Measurements from ENCODE around the gene TIMM50.

TIMM50 gene

DNA sequence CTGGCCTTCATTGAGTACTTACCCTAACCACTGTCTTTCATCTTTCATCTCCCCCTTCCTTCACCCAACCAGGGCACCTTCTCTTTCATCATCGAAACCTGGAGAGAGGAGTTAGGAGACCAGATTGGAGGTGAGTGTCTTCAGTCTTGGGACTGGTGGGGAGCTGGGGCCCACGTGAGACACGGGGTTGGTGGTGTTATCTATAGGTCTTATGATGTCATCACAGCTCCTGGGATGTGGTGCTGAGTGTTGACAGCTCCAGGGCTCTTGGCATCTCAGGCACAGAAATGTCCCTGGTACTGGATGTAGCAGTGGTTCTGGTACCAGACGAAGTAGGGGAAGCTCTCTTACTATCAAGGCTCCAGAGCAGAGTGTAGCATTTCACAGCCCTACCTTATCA is 19.9 kb downstream of the TIMM50 start:
- DNase-seq (ENCODE audit: low spot score) = no peak

DNA sequence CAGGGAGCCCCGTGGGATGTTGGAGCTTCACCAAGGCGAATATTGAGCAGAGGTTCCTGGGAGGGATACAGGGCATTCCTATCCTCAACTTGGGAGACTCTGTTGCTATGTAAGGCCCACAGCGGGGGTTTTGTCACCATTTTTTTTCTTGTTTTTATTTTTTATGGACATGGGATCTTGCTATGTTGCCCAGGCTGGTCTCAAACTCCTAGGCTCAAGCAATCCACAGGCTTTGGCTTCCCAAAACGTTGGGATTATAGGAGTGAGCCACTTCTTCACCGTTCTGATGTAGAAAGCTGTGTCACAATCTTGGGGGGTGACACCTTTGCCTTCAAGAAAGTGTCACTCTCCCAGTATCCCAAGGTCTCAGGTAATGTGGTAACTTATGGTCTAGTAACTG is 20.7 kb downstream of the TIMM50 start:
- DNase-seq (ENCODE audit: low spot score) = no peak

DNA sequence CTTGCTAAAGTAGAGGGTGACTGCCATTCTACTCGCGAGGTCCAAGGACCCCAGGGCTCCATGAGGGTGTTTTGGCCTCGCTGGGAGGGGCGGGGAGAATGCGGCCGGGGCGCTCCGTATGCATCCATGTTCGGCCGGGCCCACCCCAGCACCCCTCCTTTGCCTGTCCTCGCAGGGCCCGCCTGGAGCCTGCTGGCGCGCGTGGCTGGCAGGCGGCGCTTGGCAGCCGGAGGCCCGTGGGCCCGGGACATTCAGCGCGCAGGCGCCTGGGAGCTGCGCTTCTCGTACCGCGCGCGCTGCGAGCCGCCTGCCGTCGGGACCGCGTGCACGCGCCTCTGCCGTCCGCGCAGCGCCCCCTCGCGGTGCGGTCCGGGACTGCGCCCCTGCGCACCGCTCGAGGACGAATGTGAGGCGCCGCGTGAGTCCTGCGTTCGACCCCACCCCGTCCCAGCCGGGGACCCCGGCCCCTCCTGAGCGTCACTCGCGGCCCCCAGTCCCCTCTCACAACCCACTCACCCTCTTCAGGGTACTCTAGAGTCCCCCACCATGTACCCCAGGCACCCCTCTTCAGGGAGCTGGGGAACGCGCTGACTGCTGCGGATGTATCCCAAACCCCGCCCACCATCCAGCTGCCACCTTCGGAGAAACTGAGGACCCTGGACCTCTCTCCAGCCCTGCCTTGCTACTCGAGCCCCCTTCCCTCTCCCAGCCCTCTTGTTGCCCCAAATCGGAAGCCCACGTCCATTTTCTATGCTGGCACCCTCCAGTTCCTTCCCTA is 22.2 kb downstream of the TIMM50 start:
- no peak for DNase-seq (ENCODE audit: low spot score)

DNA sequence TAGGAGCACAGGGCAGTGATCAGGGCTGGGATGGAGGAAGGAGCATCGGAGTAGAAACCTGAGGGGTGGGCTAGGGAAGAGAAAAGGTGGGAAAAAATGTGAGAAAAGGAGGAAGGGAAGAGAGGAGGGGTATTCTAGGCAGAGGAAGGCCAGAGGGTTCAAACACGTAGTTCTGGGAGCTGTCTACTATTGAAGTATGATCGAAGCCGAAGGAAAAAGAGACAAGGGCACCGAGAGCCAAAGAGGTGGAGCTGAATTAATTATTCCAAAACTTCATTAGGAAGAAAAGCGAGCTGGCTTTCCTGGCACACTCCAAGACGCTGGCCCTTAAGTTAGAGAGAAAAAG is 25.9 kb downstream of the TIMM50 start:
- no peak for DNase-seq (ENCODE audit: low spot score)

DNA sequence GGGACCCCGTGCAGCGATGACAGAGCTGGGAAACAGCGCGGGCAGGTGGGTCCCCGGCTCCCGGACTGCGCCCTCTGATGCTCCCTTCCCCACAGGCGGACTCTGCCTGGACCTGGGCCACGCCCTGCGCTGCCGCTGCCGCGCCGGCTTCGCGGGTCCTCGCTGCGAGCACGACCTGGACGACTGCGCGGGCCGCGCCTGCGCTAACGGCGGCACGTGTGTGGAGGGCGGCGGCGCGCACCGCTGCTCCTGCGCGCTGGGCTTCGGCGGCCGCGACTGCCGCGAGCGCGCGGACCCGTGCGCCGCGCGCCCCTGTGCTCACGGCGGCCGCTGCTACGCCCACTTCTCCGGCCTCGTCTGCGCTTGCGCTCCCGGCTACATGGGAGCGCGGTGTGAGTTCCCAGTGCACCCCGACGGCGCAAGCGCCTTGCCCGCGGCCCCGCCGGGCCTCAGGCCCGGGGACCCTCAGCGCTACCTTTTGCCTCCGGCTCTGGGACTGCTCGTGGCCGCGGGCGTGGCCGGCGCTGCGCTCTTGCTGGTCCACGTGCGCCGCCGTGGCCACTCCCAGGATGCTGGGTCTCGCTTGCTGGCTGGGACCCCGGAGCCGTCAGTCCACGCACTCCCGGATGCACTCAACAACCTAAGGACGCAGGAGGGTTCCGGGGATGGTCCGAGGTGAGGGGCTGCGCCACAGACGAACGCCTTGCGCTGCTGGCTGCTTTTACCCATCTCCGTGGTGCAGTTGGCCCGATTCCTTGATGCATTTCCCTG is 26.5 kb downstream of the TIMM50 start:
- DNase-seq (ENCODE audit: low spot score) = peak; percentile 20

DNA sequence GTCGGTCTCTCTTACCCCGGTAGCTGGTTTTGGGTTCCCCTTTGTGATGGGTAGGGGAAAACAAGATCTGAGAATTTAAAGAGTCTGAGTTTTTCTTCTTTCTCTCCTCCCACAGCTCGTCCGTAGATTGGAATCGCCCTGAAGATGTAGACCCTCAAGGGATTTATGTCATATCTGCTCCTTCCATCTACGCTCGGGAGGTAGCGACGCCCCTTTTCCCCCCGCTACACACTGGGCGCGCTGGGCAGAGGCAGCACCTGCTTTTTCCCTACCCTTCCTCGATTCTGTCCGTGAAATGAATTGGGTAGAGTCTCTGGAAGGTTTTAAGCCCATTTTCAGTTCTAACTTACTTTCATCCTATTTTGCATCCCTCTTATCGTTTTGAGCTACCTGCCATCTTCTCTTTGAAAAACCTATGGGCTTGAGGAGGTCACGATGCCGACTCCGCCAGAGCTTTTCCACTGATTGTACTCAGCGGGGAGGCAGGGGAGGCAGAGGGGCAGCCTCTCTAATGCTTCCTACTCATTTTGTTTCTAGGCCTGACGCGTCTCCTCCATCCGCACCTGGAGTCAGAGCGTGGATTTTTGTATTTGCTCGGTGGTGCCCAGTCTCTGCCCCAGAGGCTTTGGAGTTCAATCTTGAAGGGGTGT is 27.2 kb downstream of the TIMM50 start:
- no peak for DNase-seq (ENCODE audit: low spot score)

DNA sequence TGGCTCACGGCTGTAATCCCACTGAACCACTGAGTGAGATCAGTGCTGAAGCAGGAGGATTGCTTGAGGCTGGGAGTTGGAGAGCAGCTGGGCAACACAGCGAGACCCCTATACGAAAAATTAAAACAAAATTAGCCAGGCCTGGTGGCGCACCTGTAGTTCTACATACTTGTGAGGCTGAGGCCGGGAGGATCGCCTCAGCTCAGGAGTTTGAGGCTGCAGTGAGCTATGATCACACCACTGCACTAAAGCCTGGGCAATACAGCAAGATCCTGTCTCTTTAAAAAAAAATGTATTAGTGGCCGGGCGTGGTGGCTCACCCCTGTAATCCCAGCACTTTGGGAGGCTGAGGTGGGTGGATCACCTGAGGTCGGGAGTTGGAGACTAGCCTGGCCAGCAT is 28.0 kb downstream of the TIMM50 start:
- DNase-seq (ENCODE audit: low spot score) = no peak

DNA sequence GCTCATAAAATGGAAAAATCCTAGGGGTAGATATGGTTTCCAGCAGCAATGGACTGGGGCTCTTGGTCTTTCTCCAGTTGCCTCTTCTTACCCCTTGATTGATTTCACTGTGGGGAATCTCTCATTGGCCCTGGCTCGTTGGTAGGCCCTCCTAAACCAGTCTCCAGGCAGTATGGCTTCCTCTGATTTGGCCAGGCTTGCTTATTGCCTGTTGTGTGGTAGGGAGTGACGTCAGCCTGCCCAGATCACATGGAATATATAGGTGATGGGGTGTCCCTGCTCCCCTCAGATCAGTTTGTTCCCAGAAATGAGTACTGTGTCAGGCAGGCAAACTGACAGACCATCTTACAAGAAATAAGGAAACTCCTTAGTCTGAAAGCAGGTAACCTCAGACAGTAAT is 28.6 kb downstream of the TIMM50 start:
- no peak for DNase-seq (ENCODE audit: low spot score)

DNA sequence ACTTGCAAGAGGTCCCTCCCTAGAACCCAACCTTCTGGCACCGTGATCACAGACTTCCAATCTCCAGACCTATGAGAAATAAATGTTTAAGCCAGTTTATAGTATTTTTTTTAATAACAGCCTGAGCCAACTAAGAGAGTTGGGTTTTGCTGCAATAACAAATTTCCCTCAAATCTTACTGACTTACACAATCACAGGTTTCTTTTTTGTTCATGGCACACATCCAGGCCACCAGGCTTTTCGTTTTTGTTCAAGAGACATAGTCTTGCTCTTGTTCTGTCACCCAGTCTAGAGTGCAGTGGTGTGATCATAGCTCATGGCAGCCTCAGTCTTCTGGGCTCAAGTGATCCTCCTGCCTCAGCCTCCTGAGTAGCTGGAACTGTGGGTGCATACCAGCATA is 32.4 kb downstream of the TIMM50 start:
- no peak for DNase-seq (ENCODE audit: low spot score)

DNA sequence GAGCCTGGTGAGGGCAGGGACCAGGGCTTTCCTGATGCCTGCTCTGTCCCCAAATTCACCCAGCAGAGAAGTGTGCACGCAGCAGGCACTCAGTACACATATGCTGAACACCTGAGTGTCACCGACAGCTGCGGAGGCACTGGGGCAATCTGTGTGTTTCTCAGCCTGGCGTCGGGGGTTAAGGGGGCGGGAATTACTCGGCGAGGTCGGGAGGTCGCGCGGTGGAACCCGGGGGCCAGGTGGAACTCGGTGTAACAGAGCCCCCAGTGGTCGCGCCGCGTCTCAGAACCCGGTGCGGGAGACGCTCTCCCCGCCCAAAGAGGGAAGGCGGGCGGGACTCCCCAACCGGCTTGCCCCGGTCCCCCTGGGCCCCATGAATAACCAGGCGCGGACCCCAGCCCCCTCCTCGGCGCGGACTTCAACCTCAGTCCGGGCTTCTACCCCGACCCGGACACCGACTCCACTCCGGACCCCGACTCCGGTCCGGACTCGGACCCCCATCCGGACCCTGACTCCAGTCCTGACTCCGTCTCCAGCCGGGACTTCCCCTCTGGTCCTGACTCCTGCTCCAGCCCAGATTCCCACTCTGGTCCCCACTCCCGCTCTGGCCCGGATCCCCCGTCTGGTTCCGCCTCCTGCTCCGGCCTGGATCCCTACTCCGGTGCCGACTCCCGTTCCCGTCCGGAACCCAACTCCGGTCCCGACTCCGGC is 34.4 kb downstream of the TIMM50 start, which contains the start of gene SELENOV:
Gene SELENOV (plus strand): TSS at position 300 of the 711 bp plus-strand sequence. CDS start 74 bp downstream, at position 374.
- DNase-seq (ENCODE audit: low spot score) = no peak

DNA sequence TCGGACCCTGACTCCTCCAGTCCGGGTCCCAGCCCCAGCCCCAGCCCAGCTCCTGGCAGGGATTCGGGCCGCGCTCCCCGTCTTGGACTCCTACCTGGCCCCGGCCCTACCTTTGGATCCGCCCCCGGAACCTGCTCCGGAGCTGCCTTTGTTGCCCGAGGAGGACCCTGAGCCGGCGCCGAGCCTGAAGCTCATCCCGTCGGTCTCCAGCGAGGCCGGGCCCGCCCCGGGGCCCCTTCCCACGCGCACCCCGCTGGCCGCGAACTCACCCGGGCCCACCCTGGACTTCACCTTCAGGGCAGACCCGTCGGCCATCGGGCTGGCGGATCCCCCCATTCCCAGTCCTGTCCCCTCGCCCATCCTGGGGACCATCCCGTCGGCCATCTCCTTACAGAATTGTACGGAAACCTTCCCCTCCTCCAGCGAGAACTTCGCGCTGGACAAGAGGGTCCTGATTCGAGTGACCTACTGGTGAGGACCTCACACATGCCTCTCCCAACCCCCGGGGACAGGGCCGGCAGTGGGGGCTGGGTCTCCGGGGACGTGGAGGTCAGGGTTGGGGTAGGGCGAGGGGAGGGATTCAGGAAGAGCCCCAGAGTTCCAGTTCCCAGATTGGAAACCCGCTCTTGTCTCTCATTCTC is 35.0 kb downstream of the TIMM50 start:
- no peak for DNase-seq (ENCODE audit: low spot score)

DNA sequence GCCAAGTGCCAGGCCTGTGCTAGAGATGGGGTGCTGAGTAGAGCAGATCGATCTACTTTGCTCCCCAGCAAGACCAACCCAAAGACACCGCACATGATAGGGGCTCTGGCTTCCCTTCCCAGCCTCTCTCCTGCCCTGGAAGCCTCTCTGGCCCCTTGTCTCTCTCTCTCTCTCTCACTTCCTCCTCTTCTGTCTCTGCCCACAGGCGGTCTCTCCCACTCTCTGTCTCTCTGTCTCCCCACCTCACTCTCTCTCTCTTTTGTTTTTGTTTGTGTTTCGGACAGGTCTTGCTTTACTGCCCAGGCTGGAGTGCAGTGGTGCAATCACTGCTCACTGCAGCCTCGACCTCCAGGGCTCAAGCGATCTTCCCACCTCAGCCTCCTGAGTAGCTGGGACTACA is 35.6 kb downstream of the TIMM50 start:
- no peak for DNase-seq (ENCODE audit: low spot score)

DNA sequence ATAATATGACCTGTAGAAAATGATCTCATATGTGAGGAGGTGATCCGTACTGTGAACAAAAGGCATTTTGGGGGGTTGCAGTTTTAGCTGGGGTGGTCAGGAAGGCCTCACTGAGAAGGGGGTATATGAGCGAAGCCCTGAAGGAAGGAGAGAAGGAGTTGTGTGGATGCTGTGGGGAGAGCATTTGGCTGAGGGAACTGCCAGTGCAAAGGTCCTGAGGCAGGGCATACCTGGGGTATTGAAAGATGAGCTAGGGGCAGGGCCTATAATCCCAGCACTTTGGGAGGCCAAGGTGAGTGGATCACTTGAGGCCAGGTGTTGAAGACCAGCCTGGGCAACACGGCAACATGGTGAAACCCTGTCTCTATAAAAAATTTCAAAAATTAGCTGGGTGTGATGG is 36.8 kb downstream of the TIMM50 start:
- DNase-seq (ENCODE audit: low spot score) = no peak

DNA sequence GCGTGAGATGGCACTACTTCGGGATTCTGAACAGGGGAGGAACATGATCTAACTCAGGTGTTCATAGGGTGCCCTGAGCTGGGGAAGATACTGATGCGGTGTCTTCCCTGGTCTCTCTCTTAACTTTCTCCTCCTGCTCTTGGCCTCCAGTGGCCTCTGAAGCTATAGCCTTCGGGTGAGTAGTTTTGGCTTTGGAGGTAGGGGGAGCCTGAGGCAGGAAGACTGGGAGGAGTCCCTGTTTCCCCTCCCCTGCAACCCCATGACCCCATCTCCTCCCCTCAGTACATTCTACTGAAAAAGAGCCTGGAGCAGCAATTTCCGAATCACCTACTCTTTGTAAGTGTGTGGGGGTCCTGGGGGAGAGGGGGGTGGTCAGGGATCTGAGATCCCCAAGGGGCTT is 37.8 kb downstream of the TIMM50 start:
- DNase-seq (ENCODE audit: low spot score) = no peak

DNA sequence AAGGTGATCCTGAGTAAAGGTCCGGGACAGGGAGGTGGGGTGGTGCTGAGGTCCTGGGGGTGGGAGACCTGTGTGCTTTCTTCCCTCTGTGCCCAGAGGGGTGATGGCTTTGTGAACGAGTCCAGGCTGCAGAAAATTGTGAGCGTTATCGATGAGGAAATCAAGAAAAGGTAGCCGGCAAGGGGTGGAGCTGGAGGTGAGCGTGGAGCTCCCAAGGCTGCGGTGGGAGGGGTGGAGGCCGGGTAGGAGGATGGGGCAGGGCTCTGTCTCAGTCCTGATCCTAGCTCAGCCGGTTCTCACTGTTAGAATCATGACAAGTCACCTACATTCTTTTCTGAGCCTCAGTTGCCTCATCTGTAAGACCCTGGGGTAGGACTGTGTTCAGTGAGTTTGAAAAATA is 38.3 kb downstream of the TIMM50 start:
- DNase-seq (ENCODE audit: low spot score) = no peak

DNA sequence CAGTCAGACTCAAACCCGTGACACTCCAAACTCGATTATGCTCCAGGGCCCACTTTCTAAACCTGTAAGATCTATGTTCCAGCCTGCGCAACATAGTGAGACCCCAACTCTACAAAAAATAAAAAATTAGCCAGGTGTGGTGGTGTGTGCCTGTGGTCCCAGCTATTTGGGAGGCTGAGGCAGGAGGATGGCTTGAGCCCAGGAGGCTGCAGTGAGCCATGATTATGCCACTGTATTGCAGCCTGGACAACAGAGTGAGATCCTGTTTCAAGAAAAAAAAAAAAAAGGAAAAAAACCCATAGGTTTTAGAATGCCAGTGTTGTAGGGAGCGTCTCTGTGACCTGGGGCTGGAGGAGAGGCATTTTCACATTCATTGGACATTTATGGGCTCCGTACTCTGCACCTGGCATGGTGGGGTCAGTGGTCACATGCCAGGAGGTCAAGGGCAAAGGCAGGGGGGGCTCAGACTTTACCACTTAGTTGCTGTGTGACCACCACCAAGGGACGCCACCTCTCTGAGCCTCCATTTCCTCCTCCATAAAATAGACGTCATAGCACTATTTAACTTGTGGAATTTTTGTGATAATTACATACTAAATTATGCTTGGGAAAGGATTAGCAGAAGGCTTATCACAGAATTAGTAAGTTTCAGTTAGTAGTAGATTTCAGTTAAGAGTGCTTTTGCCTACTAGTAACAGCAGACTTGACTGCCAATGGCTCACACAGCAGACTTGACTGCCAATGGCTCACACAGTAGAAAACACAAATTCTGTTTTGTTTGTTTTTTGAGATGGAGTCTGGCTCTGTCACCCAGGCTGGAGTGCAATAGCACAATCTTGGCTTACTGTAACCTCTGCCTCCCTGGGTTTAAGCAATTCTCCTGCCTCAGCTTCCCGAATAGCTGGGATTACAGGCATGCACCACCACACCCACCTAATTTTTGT is 40.2 kb downstream of the TIMM50 start:
- no peak for DNase-seq (ENCODE audit: low spot score)

DNA sequence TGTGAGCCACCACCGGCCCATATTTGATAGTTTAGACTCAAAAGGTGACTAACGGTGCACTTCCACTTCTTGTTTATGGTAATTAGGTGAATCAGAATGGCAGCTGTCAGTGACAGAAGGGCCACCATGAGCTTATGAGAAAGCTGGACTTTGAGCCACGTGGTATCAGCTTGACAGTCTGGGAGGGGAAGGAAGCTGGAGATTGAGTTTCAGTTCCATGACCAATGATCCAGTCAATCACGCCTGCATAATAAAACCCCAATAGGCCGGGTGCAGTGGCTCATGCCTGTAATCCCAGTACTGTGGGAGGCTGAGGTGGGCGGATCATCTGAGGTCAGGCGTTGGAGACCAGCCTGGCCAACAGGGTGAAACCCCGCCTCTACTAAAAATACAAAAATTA is 43.9 kb downstream of the TIMM50 start:
- no peak for DNase-seq (ENCODE audit: low spot score)

DNA sequence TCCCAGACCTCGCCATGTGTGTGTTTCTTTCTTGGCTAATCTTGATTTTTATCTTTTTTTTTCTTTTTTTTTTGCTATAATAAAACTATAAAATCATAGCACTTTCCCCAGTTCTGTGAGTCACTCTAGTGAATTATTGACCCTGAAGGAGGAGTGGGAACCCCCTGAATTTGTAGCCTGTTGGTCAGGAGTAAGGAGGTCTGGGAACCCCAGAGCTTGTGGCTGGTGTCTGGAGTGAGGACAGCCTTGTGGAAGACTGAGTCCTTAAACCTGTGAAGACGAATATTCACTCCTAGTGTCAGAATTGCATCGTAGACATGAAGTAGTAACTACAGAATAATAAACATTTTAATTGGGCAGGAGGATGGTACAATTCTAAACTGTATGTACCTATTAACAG is 44.6 kb downstream of the TIMM50 start:
- no peak for DNase-seq (ENCODE audit: low spot score)

DNA sequence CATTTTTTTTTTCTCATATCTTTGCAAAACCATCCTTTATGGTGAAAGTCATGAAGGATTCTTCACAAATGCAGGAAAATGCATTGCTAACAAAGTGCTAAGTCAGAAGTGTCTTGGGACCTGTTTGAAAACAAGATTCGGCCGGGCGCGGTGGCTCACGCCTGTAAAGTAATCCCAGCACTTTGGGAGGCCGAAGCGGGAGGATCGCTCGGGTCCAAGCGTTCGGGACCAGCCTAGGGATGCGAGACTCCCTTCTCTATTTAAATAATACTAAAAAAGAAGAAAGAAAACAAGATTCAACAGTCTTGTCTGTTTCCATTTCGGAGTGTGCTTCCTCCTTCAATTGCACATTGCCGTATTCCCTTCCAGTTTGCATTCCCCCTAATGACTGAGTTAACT is 51.2 kb downstream of the TIMM50 start:
- no peak for DNase-seq (ENCODE audit: low spot score)

DNA sequence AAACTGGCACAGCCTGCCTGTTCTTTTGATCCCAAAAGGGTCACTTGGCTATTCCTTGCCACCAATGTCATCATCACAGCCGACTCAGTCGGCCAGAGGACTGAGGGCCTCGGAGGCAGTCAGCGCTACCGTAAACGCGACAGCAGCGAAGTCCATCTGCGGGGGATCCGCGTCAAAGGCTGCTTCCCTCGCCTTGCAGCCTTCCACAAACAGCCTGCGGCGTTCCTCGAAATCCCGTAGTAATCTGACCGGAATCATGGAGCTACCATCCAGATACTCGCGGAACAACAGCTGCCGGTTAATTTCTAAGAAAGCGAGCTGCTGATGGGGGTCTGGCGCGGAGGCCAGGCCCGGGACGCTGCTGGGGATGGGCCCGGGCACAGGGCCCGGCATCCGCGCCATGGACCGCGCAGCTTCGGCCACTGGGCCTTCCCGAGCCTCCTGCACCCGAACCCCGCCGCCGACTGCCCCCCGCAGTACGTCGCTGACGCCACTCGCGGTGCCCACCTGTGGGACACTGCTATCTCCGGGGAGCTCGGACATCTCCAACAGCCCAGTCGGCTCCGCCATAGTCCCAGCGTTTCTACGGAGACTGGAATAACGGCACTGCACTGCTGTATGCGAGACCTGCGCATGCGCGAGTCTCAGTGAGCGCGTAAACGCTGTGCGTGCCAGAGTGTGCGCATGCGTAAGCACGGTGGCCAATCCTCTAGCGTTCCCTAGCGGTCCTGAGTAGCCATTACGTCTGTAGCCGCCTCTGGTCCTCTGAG is 51.8 kb downstream of the TIMM50 start, which contains the start of gene EID2B:
Gene EID2B (minus strand): TSS at position 620 of the 770 bp plus-strand sequence. CDS start 50 bp downstream, at position 570.
- DNase-seq (ENCODE audit: low spot score) = peak; percentile 97

All from Ammon's horn (tissue), 1 donor.